ENCODE measurements around the gene CNFN.

CNFN gene

DNA sequence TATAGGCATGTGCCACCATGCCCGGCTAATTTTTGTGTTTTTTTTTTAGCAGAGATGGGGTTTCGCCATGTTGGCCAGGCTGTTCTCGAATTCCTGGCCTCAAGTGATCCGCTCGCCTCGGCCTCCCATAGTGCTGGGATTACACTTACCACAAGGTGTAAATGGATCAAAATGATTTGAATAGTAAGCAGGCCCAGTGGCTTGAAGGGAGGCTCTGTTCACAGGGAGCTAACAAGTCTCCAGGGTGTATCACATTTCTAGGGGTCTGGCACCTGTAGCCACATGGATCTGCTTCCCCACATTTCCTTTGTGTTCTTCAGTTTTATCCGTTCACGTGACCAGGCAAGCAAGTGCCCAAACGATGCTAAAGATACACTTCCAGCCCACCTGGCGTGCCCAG, 13.5 kb upstream of the CNFN start:
- no peak overlapping the region for H3K4me3 ChIP-seq (ENCODE audit: low read length)
- peaks cover 17% of the 10 kb centered on the region for H3K4me1 ChIP-seq (ENCODE audit: insufficient read depth, low read length)
- no peaks in the 10 kb centered on the region for H3K27me3 ChIP-seq (ENCODE audit: insufficient read depth, low read length)
- no peaks in the 10 kb centered on the region for H3K9me3 ChIP-seq (ENCODE audit: low read length)
- no peak overlapping the region for H2AFZ ChIP-seq (ENCODE audit: low read depth, low read length)
- H3K36me3 ChIP-seq (ENCODE audit: insufficient read depth, low read length): peaks cover 36% of the 10 kb centered on the region

DNA sequence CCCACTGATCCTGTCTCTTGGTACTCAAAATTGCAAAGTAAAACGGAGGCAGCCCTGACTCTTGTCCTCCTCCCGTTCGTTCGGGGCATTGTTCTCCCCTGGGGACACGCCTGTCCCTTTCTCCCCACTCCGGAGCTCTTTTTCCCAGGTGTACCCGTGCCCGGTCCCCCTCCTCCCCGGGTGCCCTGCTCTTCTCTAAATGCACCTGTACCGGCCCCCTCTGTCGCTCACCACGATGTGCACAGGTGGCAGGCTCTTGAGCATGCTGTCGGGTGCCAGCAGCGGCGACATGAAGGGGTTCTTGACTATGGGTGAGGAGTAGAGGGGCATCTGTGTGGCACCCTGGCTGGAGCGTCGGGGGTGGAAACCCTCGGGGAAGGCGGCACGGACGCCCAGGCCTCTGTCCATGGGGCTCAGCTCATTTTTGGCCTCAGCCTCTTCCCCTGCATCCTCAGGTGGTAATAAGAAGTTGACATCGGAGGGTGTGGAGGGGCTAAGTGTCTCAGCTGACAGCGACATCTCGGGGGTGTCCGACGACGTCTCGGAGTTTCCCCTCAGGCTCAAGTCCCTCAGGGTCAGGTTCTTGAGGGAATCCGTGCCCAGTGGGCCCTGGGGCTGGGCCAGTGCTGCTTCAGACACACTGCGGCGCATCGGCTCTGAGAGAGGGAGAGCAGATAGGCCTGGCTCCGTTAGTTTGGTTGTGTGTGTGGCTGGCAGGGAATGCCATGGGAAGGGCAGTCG, 12.4 kb upstream of the CNFN start:
- no peaks in the 10 kb centered on the region for H3K9me3 ChIP-seq (ENCODE audit: low read length)
- H3K36me3 ChIP-seq (ENCODE audit: insufficient read depth, low read length): peaks cover 29% of the 10 kb centered on the region
- peaks cover 22% of the 10 kb centered on the region for H3K4me1 ChIP-seq (ENCODE audit: insufficient read depth, low read length)
- H3K4me3 ChIP-seq (ENCODE audit: low read length): peak overlapping the region; percentile 64
- no peak overlapping the region for H2AFZ ChIP-seq (ENCODE audit: low read depth, low read length)
- no peaks in the 10 kb centered on the region for H3K27me3 ChIP-seq (ENCODE audit: insufficient read depth, low read length)

DNA sequence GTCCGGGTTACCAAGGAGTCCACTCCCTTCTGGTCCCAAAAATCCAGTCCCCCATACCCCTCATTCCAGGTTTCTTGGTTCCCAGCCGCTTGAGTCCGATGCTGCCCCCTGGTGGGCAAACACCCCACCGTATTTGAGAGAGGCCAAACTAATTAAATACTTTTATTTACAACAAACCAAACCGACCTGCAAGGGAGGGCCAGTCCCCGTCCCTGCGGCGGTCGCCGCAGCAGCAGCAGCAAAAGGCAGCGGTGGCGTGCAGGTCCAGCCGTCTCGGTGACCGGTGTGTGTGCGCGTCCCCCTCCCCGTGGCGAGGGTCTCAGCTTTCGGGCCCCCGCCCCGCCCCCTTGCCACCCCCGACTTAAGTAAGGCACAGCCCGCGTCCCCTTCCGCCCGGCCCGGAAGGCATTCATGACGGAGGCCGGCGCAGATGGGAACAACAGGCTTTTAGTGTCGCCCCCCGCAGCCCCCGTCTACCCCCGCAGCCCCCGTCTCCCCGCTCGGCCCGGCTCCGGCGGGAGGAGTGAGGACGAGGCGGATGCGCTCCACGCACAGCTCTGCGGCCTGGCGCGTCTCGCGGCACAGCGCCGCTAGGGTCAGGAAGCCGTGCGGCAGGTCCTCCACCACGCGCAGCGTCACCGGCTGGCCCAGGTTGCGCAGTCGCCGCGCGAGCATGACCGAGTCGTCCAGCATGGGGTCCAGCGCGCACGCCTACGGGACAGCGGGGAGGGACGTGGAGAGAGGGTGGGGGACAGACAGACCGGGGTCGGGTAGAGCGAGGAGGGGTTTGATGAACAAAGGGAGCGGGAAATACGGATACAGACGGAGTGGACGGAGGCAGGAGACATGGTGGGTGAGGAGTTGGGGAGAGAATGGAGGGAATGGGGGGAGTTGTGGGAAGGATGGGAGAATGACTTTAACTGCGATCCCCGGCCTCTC, 11.5 kb upstream of the CNFN start:
- Histone ChIP-seq H3K4me3 (ENCODE audit: low read length) (peak overlapping the region; percentile 64), H3K36me3 (ENCODE audit: insufficient read depth, low read length) (peaks cover 23% of the 10 kb centered on the region), H2AFZ (ENCODE audit: low read depth, low read length) (no peak overlapping the region), H3K27me3 (ENCODE audit: insufficient read depth, low read length) (no peaks in the 10 kb centered on the region), H3K4me1 (ENCODE audit: insufficient read depth, low read length) (peaks cover 26% of the 10 kb centered on the region), H3K9me3 (ENCODE audit: low read length) (no peaks in the 10 kb centered on the region)

DNA sequence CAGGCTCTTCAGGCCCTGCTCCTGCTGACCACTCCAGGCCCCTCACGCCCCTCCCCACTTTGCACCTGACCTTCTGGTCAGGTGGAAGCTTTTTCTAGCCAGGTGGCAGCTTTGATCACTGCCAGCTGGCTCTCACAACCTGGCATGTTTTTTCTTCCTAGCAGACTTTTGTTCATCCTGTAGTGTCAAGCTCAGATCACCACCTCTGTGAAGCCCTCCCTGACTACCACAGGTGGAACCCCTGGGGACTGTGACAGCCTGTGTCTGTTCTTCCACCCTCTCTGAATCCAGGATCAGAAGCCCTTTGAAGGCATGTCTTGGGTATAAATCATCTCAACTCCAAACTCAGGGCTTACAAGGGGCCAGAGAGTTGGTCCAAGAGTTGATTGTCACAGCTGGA, 10.3 kb upstream of the CNFN start:
- H3K36me3 ChIP-seq (ENCODE audit: insufficient read depth, low read length): peaks cover 15% of the 10 kb centered on the region
- no peaks in the 10 kb centered on the region for H3K27me3 ChIP-seq (ENCODE audit: insufficient read depth, low read length)
- H3K4me1 ChIP-seq (ENCODE audit: insufficient read depth, low read length): peaks cover 37% of the 10 kb centered on the region
- no peak overlapping the region for H2AFZ ChIP-seq (ENCODE audit: low read depth, low read length)
- no peak overlapping the region for H3K4me3 ChIP-seq (ENCODE audit: low read length)
- H3K9me3 ChIP-seq (ENCODE audit: low read length): no peaks in the 10 kb centered on the region

DNA sequence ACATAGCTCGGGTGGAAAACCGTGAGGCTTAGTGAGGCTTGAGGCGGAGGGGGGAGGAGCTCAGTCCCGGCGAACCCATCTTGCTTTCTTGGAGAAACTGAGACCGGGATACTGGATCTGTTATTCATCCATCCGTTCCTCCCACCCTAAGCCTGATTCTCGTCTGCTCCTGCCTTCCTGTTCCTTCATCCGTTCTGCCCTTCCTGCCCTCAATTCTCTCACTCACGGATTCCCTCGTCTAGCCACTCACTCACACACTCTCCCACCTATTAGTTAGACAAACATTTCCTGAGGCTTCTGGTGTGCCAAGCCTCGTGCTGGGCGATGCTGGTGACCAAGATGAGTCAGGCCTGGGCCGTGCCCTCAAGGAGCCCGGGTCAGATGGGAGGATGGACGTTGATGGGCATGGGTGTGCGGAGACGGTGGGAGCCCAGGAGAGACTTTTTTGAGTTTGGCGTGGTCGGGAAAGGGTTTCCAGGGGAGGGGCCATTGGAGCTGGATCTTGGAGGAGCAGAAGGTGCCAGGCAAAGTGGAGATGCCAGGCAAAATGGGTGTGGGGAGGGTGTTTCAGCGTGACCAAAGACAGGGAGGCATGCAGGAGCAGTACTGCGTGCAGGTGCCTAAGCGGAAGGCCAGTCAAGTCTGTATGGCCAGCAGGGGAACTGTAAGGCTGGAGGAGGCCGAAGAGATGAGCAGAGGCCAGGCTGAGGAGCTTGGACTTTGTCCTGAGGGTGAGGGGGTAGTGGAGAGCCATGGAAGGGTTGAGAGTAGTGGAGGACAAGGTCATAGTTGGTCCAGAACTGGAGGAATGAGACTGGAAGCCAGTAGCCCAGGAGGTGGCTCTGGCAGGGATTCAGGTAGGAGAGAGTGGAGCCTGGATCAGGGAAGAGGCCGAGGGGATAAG, 7.4 kb upstream of the CNFN start:
- Histone ChIP-seq H3K27me3 (ENCODE audit: insufficient read depth, low read length) (peaks cover 2% of the 10 kb centered on the region), H3K9me3 (ENCODE audit: low read length) (no peaks in the 10 kb centered on the region)

DNA sequence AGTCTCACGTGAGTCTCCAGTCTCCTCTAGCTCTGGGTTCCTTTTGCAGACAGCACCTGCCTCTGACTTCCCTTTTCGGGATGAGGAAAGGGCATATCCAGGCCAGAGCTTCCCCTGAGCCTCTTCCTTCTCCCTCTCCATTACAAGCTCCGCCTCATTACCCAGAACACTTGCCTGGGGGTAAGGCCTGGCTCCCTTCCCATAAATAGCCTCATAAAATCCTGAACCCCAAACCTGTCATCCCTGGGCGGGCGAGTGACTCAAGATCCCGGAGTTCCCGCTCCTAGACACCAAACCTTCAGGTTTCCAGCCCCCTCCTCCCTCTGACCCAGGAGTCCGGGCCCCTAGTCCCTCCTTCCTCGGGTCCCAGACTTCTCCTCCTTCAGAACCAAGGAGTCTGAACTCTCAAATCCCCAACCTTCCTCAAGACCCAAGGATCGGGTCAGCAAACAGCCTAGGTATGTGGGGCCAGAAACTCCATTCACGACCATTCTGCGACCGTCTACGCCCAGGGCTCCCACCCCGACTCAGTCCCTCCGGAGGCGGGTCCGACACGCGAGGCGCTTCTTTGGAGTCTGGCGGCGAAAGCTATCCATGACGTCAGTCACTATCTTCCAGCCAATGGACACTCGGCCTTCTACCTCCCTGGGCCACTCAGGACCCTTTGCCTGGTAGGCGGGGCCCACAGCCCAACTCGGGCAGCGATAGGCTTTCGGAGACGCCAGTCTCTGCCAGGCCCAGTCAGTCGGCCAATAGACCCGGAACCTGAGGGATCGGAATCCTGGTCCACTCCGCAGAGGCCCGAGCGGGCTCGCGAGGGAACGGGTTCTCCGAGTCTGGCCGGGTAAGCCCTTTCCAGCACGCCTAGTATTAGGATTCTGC, 6.5 kb upstream of the CNFN start:
- no peaks in the 10 kb centered on the region for H3K36me3 ChIP-seq (ENCODE audit: insufficient read depth, low read length)
- H3K9me3 ChIP-seq (ENCODE audit: low read length): no peaks in the 10 kb centered on the region
- H3K4me3 ChIP-seq (ENCODE audit: low read length): peak overlapping the region; percentile 64
- H3K4me1 ChIP-seq (ENCODE audit: insufficient read depth, low read length): peaks cover 35% of the 10 kb centered on the region
- peaks cover 8% of the 10 kb centered on the region for H3K27me3 ChIP-seq (ENCODE audit: insufficient read depth, low read length)
- H2AFZ ChIP-seq (ENCODE audit: low read depth, low read length): peak overlapping the region; percentile 57

More for the DNA sequence above, 7.4 kb upstream of the CNFN start:
- H2AFZ ChIP-seq (ENCODE audit: low read depth, low read length): peak overlapping the region; percentile 57
- H3K36me3 ChIP-seq (ENCODE audit: insufficient read depth, low read length): no peaks in the 10 kb centered on the region
- peaks cover 39% of the 10 kb centered on the region for H3K4me1 ChIP-seq (ENCODE audit: insufficient read depth, low read length)
- peak overlapping the region; percentile 64 for H3K4me3 ChIP-seq (ENCODE audit: low read length)

DNA sequence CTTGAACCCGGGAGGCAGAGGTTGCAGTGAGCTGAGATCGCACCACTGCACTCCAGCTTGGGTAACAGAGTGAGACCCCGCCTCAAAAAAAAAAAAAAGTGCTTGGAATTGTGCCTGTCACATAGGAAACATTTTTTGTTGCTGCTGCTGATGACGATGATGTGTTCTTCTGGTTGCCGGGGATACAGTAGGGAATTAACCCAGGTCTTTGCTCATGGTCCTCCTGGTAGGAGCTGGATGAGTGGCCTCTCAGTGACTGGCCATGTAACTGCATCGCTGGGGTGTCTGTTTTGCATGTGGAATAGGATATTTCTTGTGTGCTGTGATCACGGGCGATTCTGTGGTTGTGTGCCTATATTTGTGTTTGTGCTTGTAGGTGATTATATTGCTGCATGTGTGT, 4.7 kb upstream of the CNFN start:
- peaks cover 20% of the 10 kb centered on the region for H3K27me3 ChIP-seq (ENCODE audit: insufficient read depth, low read length)
- no peaks in the 10 kb centered on the region for H3K36me3 ChIP-seq (ENCODE audit: insufficient read depth, low read length)
- H2AFZ ChIP-seq (ENCODE audit: low read depth, low read length): no peak overlapping the region
- peaks cover 27% of the 10 kb centered on the region for H3K4me1 ChIP-seq (ENCODE audit: insufficient read depth, low read length)
- H3K4me3 ChIP-seq (ENCODE audit: low read length): no peak overlapping the region
- H3K9me3 ChIP-seq (ENCODE audit: low read length): no peaks in the 10 kb centered on the region

DNA sequence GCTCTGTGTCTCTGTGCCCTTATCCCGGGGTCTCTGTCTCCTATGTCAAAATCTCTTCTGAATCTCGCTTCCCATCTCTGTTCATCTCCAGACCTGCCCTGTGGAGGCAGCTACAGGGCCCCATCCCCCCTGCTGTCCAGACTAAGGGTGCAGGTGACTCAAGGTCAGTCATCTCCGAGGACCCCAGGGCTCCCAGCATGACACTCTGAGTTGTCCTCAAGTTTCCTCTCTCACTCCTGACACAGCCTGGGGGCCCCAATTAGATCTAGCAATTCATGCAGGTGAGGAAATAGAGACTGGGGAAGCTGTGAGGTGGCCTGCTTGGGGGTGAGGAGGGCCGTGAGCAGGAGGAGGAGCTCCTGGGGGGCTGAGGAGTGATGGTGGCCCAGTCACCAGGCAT, 2.1 kb upstream of the CNFN start:
- H3K9me3 ChIP-seq (ENCODE audit: low read length): no peaks in the 10 kb centered on the region
- H3K36me3 ChIP-seq (ENCODE audit: insufficient read depth, low read length): no peaks in the 10 kb centered on the region
- no peak overlapping the region for H2AFZ ChIP-seq (ENCODE audit: low read depth, low read length)
- H3K4me3 ChIP-seq (ENCODE audit: low read length): no peak overlapping the region
- H3K4me1 ChIP-seq (ENCODE audit: insufficient read depth, low read length): peaks cover 18% of the 10 kb centered on the region
- peaks cover 25% of the 10 kb centered on the region for H3K27me3 ChIP-seq (ENCODE audit: insufficient read depth, low read length)

DNA sequence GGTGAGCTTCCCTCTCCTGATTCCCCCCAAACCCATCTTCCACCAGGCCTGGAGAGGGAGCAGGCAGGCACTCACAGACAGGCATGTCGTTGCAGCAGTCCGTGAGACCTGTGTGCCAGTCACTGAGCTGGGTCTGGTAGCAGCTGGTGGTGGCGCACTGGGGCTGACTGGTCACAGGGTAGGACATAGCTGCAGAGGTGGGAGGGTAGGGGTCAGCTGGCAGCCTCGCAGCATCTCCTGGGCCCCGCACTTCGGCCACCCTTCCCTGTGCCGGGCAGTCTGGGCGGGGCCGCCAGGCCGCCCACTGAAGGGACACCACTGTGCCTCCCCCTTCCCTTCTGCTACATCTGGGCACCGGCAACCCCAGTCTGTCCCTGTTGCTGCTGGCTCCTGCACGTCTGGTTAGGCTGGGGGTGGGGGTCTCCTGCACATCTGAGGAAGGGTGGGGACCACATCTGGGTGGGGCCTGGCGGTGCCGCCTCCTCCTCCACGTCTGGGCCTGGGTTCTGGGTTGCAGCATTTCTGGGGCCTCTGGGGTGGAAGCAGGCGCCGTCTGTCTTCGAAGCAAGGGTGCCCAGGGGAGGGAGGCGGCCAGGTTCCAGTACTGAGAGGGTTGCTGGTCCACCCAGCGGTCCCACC, 1.1 kb downstream of the CNFN start:
- H3K9me3 ChIP-seq (ENCODE audit: low read length): no peaks in the 10 kb centered on the region
- no peak overlapping the region for H2AFZ ChIP-seq (ENCODE audit: low read depth, low read length)
- H3K4me1 ChIP-seq (ENCODE audit: insufficient read depth, low read length): no peaks in the 10 kb centered on the region
- no peak overlapping the region for H3K4me3 ChIP-seq (ENCODE audit: low read length)
- H3K27me3 ChIP-seq (ENCODE audit: insufficient read depth, low read length): peaks cover 25% of the 10 kb centered on the region
- H3K36me3 ChIP-seq (ENCODE audit: insufficient read depth, low read length): no peaks in the 10 kb centered on the region

DNA sequence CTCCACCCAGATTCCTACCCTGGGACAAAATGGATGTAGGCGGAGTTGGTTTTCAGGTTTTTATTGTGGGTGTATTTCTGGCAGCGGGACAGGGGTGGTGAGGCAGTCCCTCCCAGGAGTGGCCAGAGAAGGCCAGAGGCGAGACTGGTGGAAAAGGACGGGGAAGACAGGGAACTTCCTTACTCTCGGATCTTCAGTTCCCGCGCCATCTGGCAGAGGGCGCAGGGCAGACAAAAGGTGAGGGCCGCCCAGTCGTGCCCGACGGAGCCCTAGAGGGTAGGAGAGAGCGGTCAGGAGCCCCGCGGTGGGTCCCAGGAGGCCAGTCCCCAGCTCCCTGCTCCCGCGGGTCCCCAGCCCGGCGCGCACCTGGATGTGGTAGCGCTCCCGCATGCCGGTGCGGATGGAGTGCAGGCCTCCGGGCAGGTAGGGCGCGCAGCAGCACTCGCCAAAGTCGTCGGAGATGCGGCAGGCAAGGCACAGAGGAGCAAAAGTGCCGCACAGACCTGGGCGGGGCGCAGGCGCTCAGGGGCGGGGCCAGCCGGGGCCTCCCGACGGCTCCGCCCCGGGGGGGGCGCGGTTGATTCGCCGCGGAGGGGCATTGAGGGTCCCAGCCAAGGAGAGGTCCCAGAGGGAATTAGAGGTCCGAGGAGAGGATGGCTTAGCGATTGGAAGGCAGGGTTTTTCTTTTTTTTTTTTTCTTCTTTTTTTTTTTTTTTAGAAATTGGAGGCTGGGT, 3.0 kb downstream of the CNFN start:
- Histone ChIP-seq H3K36me3 (ENCODE audit: insufficient read depth, low read length) (no peaks in the 10 kb centered on the region), H3K4me3 (ENCODE audit: low read length) (peak overlapping the region; percentile 23), H3K4me1 (ENCODE audit: insufficient read depth, low read length) (no peaks in the 10 kb centered on the region), H3K27me3 (ENCODE audit: insufficient read depth, low read length) (peaks cover 21% of the 10 kb centered on the region), H3K9me3 (ENCODE audit: low read length) (no peaks in the 10 kb centered on the region), H2AFZ (ENCODE audit: low read depth, low read length) (peak overlapping the region; percentile 74)

DNA sequence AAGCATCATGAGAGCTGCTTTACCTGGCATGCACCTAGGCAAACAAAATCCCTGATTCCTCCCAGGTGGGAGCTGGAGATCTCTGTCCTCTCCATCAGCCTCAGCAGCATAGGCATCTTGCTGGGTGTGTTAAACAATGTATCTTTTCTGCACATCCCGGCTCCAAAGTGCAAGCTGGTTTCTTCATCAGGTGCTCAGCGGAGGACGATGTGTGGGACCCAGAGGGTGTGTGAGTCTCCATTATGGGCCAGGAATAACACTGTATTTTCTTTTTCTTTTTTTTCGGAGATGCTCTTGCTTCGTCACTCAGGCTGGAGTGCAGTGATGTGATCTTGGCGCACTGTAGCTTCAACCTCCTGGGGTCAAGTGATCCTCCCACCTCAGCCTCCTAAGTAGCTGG, 9.9 kb downstream of the CNFN start:
- Histone ChIP-seq H3K4me3 (ENCODE audit: low read length) (no peak overlapping the region), H2AFZ (ENCODE audit: low read depth, low read length) (no peak overlapping the region), H3K9me3 (ENCODE audit: low read length) (no peaks in the 10 kb centered on the region), H3K27me3 (ENCODE audit: insufficient read depth, low read length) (no peaks in the 10 kb centered on the region), H3K36me3 (ENCODE audit: insufficient read depth, low read length) (peaks cover 14% of the 10 kb centered on the region), H3K4me1 (ENCODE audit: insufficient read depth, low read length) (peaks cover 3% of the 10 kb centered on the region)

Measured in neuron (in vitro differentiated cells).